Activated CD4-positive, alpha-beta T cell treated with anti-CD3 and anti-CD28 coated beads for 4 hours (primary cell): ENCODE measurements around the gene LOXL3.
A peak's percentile ranks its signal among the peaks of the same experiment; 100 is the strongest.

Experiments used
- DNase-seq, 2 donors: peaks; one replicate each; pipeline ENCODE4 v3.0.0-alpha.2; 2020

The LOXL3 gene

DNA sequence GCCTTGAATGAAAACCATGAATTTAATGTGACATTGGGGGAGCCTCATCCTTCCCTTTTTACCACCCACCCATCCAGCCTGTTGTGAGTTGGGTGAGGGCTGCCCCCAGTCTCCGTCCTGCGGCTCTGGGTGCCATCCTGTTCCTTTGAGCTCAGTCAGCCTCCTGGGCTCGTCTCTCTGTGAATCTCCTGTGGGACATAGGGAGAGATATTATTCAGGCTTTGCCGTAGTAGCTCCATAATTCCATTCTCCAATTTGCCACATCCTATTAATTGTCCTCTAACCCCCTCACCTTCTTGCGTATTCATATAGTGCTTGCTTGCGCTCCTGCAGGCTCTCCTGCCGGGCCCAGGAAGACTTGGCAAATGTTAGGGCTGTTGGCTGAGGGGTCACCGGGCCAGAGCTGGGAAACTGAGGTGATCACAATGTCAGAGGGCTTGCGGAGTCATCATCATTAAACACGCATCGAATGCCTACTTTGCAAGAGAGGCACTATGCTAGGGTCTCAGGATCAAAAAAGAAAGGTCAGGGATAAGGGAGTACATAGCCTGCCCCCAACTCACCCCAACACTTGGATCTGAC is 27.0 kb downstream of the LOXL3 start:
- no peak for DNase-seq

DNA sequence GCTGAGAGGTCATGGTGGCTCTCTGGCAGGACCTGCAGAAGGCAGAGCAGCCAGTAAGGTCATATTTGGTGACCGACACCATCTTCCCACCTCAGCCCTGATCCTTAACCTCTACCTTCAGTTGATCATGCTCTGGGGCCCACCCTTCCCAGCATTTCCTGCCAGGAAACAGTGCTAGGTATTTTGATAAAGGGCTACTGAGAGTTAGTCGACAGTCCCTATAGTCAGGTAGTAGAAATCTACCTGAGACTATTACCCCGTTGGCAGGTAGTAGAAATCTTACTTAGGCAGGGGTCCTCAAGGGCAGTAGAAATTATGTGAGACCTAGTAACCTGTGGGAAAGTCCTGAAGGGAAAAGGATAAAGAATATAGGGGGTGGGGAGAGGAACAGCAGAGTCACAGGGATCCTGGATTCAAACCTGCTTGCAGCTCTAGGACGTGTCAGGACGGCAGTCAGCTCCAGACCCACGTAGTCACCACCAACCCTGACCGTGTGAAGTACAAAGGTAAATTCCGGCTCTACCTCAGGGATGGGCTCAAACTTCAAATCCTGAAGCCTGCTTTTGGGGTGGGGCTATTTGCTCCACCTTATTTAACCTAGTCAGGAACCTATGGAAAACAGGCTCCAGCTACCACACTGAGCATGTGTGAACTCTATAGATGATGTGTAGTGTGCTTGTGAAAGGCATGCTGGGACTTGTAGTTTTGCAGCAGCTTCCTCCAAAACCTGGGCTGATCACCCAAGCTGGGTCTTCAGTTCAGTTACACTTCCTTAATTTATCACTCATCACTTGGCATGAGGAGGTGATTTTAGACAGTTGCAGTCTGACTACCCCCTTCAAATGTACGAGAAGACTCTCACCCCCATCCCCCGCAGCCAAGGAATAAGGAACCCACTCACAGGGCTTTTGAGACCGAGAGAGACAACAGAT is 27.8 kb downstream of the LOXL3 start, which contains the start of gene DQX1:
Gene DQX1 (minus strand): TSS at position 515 of the 932 bp plus-strand sequence. CDS start 502 bp downstream, at position 13.
- no peak for DNase-seq

DNA sequence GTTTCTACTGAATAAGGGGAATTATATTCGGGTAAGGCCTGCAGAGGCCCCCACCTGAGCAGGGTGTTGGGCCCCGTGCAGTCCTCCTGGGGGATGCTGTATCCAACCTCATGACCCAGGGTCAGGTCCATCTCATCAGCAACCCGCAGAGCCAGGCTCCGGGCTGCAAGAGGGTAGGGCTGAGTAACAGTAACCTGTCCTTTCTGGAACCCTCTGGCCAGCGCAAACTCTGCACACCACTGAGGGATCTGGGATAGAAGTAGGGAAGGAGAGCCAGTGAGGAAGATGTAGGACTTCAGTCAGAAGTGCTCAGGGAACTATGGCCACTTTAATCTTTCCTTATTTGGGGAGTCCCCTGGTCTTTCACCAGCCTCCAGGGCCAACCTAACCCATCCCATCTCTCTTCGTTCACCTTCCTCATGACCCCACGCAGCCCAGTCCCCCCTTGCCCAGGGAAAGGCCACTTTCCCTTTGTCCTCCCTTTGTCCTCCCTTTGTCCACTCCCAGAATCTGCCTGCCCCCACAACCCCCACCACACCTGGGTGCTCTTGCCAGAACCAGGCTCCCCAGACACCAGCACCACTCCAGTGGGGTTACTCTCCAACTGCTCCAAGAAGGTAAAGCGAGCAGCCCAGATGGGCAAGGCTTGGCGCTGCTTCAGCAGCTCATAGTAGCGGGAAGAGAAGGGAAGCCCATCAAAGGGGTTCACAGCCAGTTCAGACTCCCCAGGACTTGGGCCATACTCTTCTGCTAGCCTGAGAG is 28.6 kb downstream of the LOXL3 start:
- no peak for DNase-seq

DNA sequence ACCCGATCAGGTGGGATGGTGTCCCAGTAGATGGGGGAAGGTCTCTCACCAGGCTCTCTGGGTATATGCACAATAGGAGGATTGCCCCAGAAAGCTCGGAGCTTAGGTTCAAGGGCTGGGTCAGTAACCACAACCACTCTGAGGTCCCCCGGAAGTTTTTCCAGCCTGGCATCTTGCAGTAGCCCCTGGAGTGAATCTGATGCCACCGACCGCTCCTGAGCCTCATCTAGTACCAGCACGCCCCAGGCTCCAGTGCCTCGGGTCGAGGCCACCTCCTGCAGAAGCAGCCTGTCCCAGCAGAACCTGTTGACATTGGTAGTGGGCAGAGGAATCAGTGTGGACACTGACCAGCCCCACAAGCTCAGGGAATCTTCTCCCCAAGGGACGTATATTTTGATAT is 29.7 kb downstream of the LOXL3 start:
- DNase-seq = no peak

DNA sequence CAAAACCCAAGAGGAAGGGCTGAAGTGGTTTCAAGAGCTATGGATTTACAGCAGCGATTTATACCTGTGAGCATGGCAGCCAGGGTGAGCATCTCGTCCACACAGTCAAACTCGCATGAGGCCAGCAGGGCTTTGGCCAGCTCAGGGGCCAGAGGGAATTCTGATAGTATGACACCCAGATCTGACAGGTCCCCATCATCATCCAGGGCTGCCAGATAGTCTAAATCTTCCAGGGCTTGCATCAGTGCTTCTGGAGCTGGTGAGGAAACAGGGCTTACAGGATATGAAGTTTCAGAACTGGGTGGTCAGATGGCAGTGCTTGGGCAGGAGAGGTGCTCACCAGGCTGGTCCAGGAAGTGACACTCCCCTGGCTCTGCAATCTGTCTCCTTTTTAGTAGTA is 31.2 kb downstream of the LOXL3 start:
- no peak for DNase-seq

DNA sequence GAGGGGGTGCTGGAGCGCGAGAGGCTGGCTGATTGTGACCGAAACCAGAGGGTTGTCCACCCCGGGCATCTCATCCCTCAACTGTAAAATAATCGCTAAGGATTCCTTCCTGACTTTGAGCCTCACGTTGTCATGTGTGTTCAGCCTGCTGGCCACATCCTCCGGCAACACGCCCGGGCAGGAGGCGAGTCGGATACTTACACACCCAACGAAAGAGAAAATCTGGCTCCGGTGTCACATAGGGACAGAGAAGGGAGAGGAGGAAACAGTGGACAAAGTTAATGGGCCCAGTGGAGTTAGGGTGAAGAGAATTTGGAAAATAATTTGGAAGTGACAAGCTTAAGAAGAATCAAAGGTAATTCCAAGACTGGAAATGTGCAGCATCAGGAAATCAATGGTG is 37.1 kb downstream of the LOXL3 start:
- no peak for DNase-seq

DNA sequence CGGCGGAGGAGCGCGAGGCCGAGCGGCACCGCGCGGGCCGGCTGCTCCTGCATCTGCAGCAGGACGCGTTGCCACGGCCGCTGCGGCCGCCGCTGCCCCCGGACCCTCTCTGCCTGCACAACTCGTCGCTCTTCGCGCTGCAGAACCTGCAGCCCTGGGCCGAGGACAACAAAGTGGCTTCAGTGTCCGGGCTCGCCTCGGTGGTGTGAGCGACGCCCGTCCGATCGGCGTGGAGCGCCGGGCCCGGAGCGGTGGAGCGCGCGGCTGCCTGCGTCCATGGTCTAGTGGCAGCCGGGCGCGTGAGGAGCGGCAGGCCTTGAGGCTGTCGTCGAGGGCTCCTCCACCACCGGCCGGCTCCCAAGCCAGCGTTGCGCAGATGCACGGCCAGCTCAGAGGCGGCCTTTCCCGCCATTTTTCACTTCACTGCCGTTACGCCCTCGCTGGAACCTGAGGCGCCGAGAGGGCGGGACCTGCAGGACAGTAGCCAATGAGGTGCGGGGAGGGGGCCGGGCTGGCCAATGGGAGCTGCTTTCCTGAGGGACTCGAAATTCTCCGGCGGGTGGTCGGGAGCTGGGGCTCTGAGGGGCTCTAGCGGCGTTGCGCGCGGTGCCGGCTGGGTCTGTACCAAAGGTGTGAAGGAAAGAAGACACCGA is 37.6 kb downstream of the LOXL3 start:
- DNase-seq = peak; percentile 74 to 76

DNA sequence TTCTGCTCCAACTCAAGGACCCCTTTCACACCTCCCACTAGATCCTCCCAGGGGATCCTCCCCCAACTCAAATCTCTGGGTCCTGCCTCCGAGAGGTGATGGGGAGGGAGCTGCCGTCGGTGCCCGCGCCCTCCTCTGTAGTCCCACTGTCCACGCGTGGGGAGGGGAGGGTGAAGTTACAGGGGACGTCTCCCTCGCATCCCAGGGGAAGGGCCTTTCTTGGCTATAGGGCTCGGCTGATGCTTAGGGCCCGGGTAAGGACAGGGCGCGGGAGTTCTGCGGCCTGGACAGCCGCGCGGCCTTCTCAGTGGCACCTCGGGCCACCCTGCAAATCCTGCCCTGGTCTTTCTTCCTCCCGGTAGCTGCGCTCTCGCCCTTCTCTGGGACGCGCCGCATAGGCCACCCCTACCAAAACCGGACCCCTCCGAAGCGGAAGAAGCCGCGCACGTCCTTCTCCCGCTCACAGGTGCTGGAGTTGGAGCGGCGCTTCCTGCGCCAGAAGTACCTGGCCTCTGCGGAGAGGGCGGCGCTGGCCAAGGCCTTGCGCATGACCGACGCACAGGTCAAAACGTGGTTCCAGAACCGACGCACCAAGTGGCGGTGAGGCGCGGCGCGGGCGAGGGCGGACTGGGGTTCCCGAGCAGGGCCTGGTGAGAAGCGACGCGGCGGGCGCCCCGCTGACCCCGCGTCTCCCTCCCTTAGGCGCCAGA is 38.3 kb downstream of the LOXL3 start:
- DNase-seq = no peak

DNA sequence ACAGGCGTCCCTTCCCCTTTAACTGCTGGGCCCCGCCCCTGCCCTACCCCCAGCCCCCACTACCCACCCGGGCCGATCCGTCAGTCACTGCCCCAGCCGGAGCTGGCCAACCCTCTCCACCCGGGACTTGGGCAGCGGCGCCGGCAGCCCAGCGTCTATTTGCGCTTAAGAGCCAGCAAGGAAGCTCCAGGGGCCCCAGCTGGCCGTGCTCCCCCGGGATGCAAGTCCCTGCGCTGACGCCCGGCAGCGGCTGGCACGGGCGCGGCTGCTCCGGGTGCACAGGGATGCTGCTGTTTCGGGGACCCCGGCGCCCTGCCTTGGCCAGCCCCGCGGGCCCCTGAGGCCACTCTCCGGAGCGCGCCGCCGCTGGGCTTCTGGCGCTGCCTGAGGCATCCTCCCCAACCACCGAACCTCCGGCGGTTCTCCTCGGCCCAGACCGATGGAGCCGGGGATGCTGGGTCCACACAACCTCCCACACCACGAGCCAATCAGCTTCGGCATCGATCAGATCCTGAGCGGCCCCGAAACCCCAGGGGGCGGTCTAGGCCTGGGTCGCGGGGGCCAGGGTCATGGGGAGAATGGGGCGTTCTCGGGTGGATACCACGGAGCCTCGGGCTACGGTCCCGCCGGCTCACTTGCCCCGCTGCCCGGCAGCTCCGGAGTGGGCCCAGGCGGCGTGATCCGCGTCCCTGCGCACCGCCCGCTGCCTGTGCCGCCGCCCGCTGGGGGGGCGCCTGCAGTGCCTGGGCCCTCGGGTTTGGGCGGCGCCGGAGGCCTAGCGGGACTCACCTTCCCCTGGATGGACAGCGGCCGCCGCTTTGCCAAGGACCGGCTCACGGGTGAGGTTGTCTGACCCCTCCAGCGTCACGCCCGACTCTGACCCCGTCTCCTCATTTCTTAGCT is 39.1 kb downstream of the LOXL3 start, which contains the start of gene TLX2:
Gene TLX2 (plus strand): TSS at position 83 of the 903 bp plus-strand sequence. CDS start 357 bp downstream, at position 440.
- no peak for DNase-seq

DNA sequence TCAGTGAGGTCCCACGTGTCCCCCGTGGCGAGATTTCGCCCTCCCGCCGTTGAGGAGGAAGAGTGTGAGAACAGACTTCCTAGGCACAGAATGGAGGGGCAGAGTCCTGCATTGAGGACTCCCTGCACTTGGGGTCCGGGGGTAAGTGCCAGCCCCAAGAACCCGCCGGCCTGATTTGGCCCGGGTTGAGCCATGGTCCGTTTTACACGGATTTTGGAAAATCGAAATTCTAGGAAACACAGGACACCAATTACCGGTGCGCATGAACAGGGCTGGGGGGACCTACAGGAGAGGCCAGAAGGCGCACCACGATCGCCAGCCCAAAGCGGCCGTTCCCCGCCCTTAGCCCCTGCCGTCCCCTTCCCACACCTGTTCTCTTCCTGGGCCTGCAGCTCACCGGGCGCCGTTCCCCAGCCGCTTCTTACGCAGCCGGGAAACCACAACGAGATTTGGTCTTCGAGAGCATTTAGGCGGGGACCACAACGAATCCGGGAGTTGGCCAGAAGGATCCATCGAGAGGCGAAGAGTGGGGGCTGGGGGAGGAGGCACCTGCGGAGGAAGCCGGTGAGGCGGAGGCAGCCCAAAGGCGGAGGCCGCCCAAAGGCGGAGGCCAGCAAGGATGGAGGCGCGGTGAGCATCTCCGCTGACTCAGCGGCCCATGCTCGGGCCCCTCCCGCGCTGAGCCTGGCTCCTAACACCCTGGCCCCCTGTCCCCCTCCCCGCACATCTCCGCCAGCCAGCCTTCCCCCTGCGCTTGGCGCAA is 40.0 kb downstream of the LOXL3 start:
- peak in 1 of 2 donors; percentile 19 for DNase-seq

DNA sequence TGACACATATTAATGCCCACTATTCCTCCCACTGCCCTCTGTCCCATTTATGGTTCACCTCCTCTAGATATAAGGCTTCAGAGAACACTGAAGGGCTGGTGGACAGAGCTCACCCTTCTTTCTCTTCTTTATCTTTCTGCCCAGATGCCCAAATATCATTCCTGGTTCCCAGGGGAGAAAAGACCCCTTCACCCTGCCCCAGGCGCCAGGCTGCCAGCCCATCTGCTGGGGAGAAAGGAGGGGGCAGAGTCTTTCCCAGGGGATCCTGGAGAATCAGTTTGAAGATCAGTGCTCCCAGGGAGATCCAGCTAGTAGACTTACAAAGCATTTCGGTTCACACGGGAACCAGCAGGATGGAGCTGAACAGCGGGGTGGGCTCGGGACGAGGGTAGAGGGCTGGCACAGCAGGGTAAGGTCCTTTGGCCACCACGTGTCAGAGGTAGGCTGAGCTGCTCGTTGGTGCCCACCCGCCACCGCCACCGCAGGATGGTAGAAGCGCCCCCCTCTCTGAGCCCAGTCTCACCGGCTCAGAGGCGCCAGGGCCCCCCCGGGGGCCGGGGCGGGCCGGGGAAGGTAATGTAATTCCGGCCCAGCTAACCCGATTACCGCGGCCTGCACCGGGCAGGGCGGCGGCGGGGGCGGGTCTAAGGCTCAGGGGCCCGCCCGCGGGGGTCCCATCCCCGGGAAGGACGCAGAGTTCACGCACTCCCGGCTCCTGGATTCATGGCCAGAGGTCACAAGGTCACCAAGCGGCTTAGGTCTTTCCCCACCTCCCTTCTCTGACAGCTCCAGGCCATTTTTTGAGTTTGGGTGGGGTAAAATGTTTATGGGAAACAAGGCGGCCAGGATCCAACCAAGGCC is 40.8 kb downstream of the LOXL3 start:
- DNase-seq = no peak

DNA sequence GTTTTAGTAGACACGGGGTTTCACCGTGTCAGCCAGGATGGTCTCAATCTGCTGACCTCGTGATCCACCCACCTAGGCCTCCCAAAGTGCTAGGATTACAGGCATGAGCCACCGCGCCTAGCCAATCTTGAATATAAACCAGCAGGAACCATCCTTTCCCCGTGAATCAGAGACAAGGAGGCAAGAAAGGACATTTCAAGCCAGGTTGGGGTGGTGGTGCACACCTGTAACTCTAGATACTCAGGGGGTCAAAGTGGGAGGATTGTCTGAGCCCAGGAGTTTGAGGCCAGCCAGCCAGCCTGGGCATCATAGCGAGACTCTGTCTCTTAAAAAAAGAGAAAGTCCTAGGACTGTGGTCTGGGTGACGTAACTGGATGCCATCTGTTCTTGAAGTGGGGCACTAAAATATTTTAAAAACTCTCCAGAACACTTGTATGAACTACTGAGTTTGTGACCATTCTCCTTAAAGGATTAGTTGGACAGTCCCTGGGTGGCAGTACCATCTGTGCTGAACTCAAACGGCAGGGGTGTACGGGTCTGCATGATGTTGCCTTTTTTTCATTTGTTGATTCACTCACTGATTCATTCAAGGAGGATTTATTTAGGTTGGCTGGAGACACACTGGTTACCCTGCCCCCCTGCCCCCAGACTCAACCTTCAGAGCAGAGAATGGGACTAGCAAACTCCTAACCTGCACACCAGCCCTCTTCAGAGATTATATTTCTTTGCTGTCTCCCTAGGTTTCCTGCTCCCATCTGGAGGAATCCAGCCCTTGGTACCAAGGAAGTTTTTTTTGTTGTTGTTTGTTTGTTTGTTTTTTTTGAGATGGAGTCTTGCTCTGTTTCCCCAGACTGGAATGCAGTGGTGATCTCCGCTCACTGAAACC is 42.4 kb downstream of the LOXL3 start:
- no peak for DNase-seq

DNA sequence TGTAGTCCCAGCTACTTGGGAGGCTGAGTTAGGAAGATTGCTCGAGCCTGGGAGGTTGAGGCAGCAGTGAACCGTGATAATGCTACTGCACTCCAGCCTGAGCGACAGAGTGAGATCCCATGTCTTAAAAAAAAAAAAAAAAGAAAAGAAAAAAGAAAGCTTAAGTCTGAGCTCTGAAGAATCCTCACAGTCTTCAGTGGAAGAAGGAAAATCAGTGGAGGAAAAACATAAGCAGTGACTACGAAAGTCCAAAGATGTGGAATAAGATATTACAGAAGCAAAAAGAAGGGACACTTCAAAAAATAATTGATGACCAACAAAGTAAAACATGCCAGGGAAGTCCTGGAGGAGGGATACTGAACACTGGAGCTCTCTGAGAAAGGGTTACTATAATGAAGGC is 43.5 kb downstream of the LOXL3 start:
- no peak for DNase-seq

DNA sequence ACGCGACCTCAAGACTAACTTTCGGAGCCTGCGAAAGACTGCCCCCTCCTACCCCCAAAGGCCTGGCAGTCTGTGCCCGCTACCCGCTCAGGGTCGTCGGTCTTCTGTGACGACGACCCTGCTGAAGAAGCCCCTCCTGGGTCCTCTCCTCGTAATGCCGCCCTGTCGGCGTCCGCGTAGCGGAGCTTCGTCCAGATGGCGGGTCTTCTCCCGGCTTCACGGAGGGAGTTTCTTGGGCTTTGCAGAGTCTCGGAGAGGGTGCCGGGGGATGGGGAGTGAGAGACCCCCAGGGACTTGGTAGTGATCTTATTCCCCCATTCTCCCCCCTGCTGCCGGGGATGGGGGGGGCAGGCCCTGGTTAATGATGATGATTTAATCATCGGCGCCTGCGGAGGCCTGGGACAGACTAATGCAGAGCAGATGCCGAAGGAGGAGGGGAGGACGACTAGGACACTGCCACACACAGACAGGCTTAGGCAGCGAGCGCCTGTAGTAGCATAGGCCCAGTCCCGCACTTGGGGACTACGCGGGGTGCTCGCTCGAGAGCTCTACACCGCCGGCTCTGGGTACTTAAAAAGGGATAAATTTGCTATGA is 45.7 kb downstream of the LOXL3 start:
- peak in 1 of 2 donors; percentile 19 for DNase-seq

DNA sequence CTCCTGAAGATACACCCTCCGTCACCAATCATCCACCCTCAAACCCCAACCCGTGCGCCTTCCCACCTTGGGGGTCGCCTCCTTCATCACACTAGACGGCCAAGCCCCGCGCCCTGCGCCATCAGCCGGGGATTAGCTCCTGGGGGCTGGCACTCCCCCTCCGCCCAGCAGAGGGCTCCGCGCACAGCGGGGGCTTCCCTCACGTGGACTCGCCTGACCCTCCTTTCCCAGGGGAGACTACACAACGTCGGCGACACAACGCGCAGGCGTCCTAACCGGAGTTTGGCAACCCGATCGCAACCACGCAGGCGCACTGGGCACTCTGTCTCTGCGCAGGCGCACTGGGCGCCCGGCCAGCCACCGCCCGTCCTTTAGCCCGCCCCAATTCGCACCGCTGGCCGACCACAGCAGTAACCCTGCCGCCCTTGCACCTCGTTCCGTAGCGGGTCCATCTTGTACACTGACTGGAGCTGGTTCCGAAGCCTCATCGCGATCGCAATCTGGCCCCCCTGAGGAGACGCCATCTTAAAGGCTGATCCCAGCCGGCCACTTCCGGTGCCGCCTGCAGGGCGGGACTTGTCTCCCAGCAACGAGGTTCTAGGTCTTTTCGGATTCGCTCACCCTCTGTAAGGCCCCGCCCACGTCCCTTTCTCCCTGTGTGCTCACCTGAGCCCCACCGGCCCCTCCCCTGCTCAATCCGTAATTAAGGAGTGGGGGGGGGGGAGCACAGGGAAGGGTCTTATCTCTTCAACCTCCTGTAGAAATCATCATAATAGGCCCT is 46.4 kb downstream of the LOXL3 start, which contains the start of gene PCGF1:
Gene PCGF1 (minus strand): TSS at position 551 of the 781 bp plus-strand sequence. CDS start 27 bp downstream, at position 524.
- DNase-seq = peak; percentile 99 to 100

DNA sequence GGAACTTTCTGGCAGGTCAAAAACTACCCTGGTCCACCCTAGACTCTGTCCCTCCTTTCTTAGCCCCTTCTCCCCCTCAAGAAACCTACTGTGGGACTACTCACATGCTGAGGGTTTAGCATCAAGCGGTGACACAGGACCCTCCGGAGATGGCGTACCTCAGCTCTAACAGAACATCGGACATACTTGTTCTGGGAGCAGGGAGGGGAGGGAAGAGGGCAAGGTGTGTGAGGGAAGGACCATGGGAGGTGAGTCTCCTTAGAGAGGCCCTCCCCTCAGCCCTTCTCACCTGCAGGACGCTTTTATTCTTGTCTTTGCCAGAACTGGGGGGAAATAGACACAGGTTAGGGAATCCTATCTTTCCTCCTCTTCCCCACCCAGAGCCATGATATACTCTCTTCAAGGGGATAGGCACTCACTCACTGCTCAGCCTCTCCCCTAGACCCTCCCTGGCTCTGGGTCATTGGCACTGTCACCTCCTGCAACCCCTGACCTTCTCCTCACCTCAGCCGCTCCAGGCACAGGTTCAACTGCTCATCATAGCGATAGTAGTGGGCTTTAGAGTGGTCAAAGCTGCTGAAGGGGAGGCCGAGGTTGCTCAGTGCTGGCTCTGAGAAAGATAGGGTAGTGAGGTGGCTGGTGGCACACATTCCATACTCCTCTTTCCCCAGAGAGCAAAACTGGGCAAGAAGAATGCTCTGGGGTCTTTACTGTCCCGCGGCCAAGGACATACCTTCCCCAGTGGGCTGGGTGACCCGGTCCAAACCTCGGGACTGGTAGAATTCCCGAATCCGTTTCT is 48.1 kb downstream of the LOXL3 start:
- DNase-seq = no peak
